Thyroid gland (tissue), 4 donors: Measurements from ENCODE around the gene SP140.

ENCODE experiments used
- CTCF ChIP-seq, 6 experiments: fragments of 200-600 bp in 3 of 6; fragments of 450-650 bp in 3 of 6; sonication (generic) in 3 of 6; IDR thresholded peaks; one replicate each; pipeline ENCODE4 v1.5.1; 2016 to 2019; ENCODE audit warnings: antibody characterized with exemption in 6 of 6, mild to moderate bottlenecking in 2 of 6, inconsistent platforms in 1 of 6, moderate library complexity in 1 of 6
- POLR2A ChIP-seq, 2 donors: fragments of 450-650 bp; IDR thresholded peaks; one replicate each; pipeline ENCODE4 v1.6.1; 2017; ENCODE audit warnings: antibody characterized with exemption in 2 of 2, mild to moderate bottlenecking in 2 of 2, moderate library complexity in 1 of 2

GRCh38 chr2:230326453-230327417 lies 101.2 kb downstream of the SP140 start, which contains the start of gene SP140L:
- TF ChIP-seq CTCF (IDR thresholded peaks at IDR 0.05) (no peak), POLR2A (IDR thresholded peaks at IDR 0.05) (no peak)
